ENCODE results near the gene TRABD2A.
"Not testable (repeated sequence)": the region's sequence is repeated elsewhere in the genome, so short reads cannot be mapped to it uniquely, and the experiment has no call there.

TRABD2A gene

DNA sequence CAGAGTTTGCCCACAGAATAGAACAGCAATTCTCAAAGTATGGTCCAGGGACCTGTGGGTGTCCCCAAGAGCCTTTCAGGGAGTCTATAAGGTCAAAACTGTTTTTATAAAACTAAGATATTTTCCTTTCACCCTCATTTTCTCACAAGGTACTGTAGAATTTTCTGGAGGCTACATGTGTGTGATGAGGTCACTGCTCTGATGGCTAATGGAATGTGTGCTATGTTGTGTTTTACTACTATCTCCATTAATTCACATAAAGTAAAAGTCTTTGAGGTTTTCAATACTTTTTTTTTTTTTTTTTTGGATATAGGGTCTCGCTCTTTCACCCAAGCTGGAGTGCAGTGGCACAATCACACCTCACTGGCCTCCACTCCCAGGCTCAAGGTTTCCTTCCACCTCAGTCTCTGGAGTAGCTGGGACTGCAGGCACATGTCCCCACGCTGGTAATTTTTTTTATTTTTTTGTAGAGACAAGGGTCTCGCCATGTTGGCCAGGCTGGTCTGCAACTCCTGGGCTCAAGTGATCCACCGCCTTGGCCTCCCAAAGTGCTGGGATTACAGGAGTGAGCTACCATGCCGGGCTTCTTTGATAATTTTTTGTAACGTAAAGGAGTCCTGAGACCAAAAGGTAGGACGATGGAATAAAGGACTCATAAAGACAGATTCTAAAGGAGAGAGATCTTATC lies 1.8 kb downstream of the TRABD2A start:
- no peaks in the 10 kb centered on the region for H3K9me3 ChIP-seq (replicated peaks; ENCODE audit: insufficient read depth, low read length)
- H3K79me2 ChIP-seq (ENCODE audit: low read length): no peaks in the 10 kb centered on the region
- H3K9me2 ChIP-seq (replicated peaks; ENCODE audit: insufficient read depth, low read length): no peaks in the 10 kb centered on the region
- 0 out of 2 replicates have a peak, but pooled peaks cover 2% of the 10 kb centered on the region for H3F3A ChIP-seq (ENCODE audit: insufficient read depth, low read length)
- H3K27me3 ChIP-seq (replicated peaks; ENCODE audit: insufficient read depth, low read length): peaks cover 22% of the 10 kb centered on the region
- no peaks in the 10 kb centered on the region for H3K36me3 ChIP-seq (replicated peaks; ENCODE audit: insufficient read depth, low read length)
- H3K27ac ChIP-seq (ENCODE audit: low read length): no peak overlapping the region
- H3K4me3 ChIP-seq (ENCODE audit: low read length): no peak overlapping the region
- no peak overlapping the region for H3K4me2 ChIP-seq (ENCODE audit: low read depth, low read length)
- no peak for DNase-seq
- no peak for TF ChIP-seq EZH2 (optimal IDR thresholded peaks at IDR 0.05; ENCODE audit: low read depth, low read length)
- TF ChIP-seq, protein P1, sequence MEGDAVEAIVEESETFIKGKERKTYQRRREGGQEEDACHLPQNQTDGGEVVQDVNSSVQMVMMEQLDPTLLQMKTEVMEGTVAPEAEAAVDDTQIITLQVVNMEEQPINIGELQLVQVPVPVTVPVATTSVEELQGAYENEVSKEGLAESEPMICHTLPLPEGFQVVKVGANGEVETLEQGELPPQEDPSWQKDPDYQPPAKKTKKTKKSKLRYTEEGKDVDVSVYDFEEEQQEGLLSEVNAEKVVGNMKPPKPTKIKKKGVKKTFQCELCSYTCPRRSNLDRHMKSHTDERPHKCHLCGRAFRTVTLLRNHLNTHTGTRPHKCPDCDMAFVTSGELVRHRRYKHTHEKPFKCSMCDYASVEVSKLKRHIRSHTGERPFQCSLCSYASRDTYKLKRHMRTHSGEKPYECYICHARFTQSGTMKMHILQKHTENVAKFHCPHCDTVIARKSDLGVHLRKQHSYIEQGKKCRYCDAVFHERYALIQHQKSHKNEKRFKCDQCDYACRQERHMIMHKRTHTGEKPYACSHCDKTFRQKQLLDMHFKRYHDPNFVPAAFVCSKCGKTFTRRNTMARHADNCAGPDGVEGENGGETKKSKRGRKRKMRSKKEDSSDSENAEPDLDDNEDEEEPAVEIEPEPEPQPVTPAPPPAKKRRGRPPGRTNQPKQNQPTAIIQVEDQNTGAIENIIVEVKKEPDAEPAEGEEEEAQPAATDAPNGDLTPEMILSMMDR (IDR thresholded peaks at IDR 0.05; ENCODE audit: low read length): no peak
- no peak for TF ChIP-seq EZH2phosphoT487 (IDR thresholded peaks at IDR 0.05; ENCODE audit: low read length)
- H3K4me1 ChIP-seq (ENCODE audit: low read length): 0 out of 2 replicates have a peak, but pooled peaks cover 4% of the 10 kb centered on the region
- H4K20me1 ChIP-seq (ENCODE audit: insufficient read depth, low read length): no peaks in the 10 kb centered on the region
- no peak overlapping the region for H2AFZ ChIP-seq (ENCODE audit: low read length)
- H3K9ac ChIP-seq (ENCODE audit: low read length): no peak overlapping the region

DNA sequence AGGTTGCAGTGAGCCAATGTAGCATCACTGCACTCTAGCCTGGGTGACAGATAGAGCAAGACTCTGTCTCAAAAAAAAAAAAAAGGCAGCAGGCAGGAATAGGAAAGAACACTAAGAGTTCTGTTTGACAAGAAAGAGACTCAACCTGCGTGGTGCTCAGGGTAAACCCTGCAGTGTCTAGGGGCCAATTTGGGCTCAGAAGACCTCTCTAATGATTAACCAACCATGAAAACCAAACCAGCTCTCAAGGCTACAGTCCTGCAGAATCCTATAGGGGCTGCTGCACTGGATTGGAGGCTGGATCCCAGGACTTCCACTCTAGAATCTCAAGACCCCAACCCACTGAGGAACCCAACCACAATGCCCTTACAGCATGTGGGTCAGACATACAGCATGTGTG lies 2.4 kb downstream of the TRABD2A start:
- TF ChIP-seq, protein P1 (IDR thresholded peaks at IDR 0.05; ENCODE audit: low read length): no peak
- TF ChIP-seq EZH2phosphoT487 (IDR thresholded peaks at IDR 0.05; ENCODE audit: low read length) (no peak), EZH2 (optimal IDR thresholded peaks at IDR 0.05; ENCODE audit: low read depth, low read length) (no peak)
- Histone ChIP-seq H3K4me1 (ENCODE audit: low read length) (0 out of 2 replicates have a peak, but pooled peaks cover 4% of the 10 kb centered on the region), H3K4me2 (ENCODE audit: low read depth, low read length) (no peak overlapping the region), H3K4me3 (ENCODE audit: low read length) (no peak overlapping the region), H3F3A (ENCODE audit: insufficient read depth, low read length) (0 out of 2 replicates have a peak, but pooled peaks cover 2% of the 10 kb centered on the region), H4K20me1 (ENCODE audit: insufficient read depth, low read length) (no peaks in the 10 kb centered on the region), H3K9me2 (replicated peaks; ENCODE audit: insufficient read depth, low read length) (no peaks in the 10 kb centered on the region), H3K9me3 (replicated peaks; ENCODE audit: insufficient read depth, low read length) (no peaks in the 10 kb centered on the region), H3K27ac (ENCODE audit: low read length) (no peak overlapping the region), H3K36me3 (replicated peaks; ENCODE audit: insufficient read depth, low read length) (no peaks in the 10 kb centered on the region), H3K79me2 (ENCODE audit: low read length) (no peaks in the 10 kb centered on the region), H3K9ac (ENCODE audit: low read length) (no peak overlapping the region), H3K27me3 (replicated peaks; ENCODE audit: insufficient read depth, low read length) (peaks cover 22% of the 10 kb centered on the region), H2AFZ (ENCODE audit: low read length) (no peak overlapping the region)
- DNase-seq: no peak

DNA sequence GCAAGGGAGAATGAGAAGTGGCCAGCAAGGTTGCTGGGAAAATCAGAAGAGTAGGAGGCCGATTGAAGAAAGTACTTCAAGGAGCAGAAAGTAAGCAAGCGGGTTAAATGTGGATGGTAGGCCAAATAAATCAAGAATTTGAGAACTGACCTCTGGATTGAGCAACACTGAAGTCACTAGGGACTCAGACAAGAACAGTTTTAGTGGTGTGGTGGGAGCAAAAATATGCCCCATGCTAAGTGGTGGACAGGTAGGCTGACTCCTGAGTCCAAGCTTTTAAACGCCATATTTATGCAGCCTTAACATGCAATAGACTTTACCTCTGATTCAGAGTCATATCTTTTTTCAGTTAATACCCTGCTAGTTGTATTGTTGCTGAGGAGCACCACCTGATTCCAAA lies 4.5 kb downstream of the TRABD2A start:
- DNase-seq: no peak
- H3K27ac ChIP-seq (ENCODE audit: low read length): no peak overlapping the region
- no peak overlapping the region for H3K4me3 ChIP-seq (ENCODE audit: low read length)
- H4K20me1 ChIP-seq (ENCODE audit: insufficient read depth, low read length): no peaks in the 10 kb centered on the region
- no peaks in the 10 kb centered on the region for H3K9me3 ChIP-seq (replicated peaks; ENCODE audit: insufficient read depth, low read length)
- no peaks in the 10 kb centered on the region for H3K36me3 ChIP-seq (replicated peaks; ENCODE audit: insufficient read depth, low read length)
- no peak overlapping the region for H3K4me2 ChIP-seq (ENCODE audit: low read depth, low read length)
- H3F3A ChIP-seq (ENCODE audit: insufficient read depth, low read length): 0 out of 2 replicates have a peak, but pooled peaks cover 1% of the 10 kb centered on the region
- no peaks in the 10 kb centered on the region for H3K4me1 ChIP-seq (ENCODE audit: low read length)
- no peaks in the 10 kb centered on the region for H3K9me2 ChIP-seq (replicated peaks; ENCODE audit: insufficient read depth, low read length)
- TF ChIP-seq EZH2 (optimal IDR thresholded peaks at IDR 0.05; ENCODE audit: low read depth, low read length) (no peak), EZH2phosphoT487 (IDR thresholded peaks at IDR 0.05; ENCODE audit: low read length) (no peak)
- TF ChIP-seq, protein P1 (IDR thresholded peaks at IDR 0.05; ENCODE audit: low read length): no peak
- H3K9ac ChIP-seq (ENCODE audit: low read length): no peak overlapping the region
- H3K27me3 ChIP-seq (replicated peaks; ENCODE audit: insufficient read depth, low read length): peaks cover 22% of the 10 kb centered on the region
- H2AFZ ChIP-seq (ENCODE audit: low read length): no peak overlapping the region
- H3K79me2 ChIP-seq (ENCODE audit: low read length): no peaks in the 10 kb centered on the region

DNA sequence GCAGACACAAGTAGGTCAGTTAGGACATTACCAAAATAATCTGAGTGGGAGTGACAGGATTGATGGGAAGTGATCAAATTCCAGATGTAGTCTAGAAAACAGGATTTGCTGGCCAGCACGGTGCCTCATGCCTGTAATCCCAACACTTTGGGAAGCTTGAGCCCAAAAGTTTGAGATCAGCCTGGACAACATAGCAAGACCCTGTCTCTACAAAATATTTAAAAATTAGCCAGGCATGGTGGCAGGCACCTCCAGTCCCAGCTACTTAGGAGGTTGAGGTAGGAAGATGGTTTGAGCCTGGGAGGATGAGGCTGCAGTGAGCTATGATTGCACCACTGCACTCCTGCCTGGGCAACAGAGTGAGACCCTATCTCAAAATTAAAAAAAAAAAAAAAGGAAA lies 5.3 kb downstream of the TRABD2A start:
- not testable (repeated sequence) for H3F3A ChIP-seq (ENCODE audit: insufficient read depth, low read length); H2AFZ ChIP-seq (ENCODE audit: low read length); H3K9me3 ChIP-seq (replicated peaks; ENCODE audit: insufficient read depth, low read length); H3K9ac ChIP-seq (ENCODE audit: low read length); H3K36me3 ChIP-seq (replicated peaks; ENCODE audit: insufficient read depth, low read length); DNase-seq; H3K9me2 ChIP-seq (replicated peaks; ENCODE audit: insufficient read depth, low read length); H3K27ac ChIP-seq (ENCODE audit: low read length); H3K4me1 ChIP-seq (ENCODE audit: low read length); H4K20me1 ChIP-seq (ENCODE audit: insufficient read depth, low read length); H3K4me2 ChIP-seq (ENCODE audit: low read depth, low read length); H3K4me3 ChIP-seq (ENCODE audit: low read length); H3K79me2 ChIP-seq (ENCODE audit: low read length)
- peaks cover 19% of the 10 kb centered on the region for H3K27me3 ChIP-seq (replicated peaks; ENCODE audit: insufficient read depth, low read length)
